T-helper 17 cell (primary cell): ENCODE results near the gene TMEM250. TPM values are rescaled to one million over a fixed set of nuclear protein-coding genes. Genes with fewer than 3 reads are reported as not detected.

Experiments used
- ATAC-seq: fragments of 150-1000 bp; cut with Tn5 transposase; 2 replicates; pipeline ENCODE4 v1.10.0; 2021; ENCODE audit warnings: mild to moderate bottlenecking, moderate library complexity
- DNase-seq, 3 donors: peaks; one replicate each; pipeline versions ENCODE4 v3.0.0 to v3.0.0-alpha.2; 2020 to 2021
- H3K9me3 ChIP-seq: one replicate; pipeline ENCODE4 v1.7.0; 2013; ENCODE audit warnings: low read length, mild to moderate bottlenecking; ENCODE audit not compliant: control insufficient read depth, poor library complexity, severe bottlenecking
- H3K27ac Mint-ChIP-seq: one replicate; pipeline ENCODE4 v1.8.0; 2022; ENCODE audit warnings: mild to moderate bottlenecking, moderate library complexity, mixed read lengths
- H3K27me3 Mint-ChIP-seq: one replicate; pipeline ENCODE4 v1.8.0; 2022; ENCODE audit warnings: mixed read lengths
- H3K36me3 Mint-ChIP-seq: one replicate; pipeline ENCODE4 v1.8.0; 2022; ENCODE audit warnings: low read depth, mixed read lengths
- H3K4me1 Mint-ChIP-seq: one replicate; pipeline ENCODE4 v1.8.0; 2022; ENCODE audit warnings: mild to moderate bottlenecking, mixed read lengths
- H3K4me3 Mint-ChIP-seq: one replicate; pipeline ENCODE4 v1.8.0; 2022; ENCODE audit warnings: mild to moderate bottlenecking, moderate library complexity, mixed read lengths
- total RNA-seq, 4 donors: library from RNA in 2 of 4; stranded (reverse) in 2 of 4; gene quantifications; one replicate each; pipeline ENCODE4 v1.2.3 and lab custom pipeline; 2022 to 2026

Gene TMEM250
- total RNA-seq, 2 donors from 2014 or later = 17.9 to 21.8 TPM

- Mint-ChIP-seq H3K36me3 (no peaks in the 10 kb centered on the region), H3K27me3 (no peaks in the 10 kb centered on the region), H3K4me1 (peaks cover 24% of the 10 kb centered on the region), H3K27ac (peak overlapping the region; percentile 34), H3K4me3 (no peak overlapping the region)
- no peaks in the 10 kb centered on the region for H3K9me3 ChIP-seq
- no peak for DNase-seq
- ATAC-seq = no peak
Measured at GRCh38 chr9:136089697-136090045, 29.0 kb downstream of the TMEM250 start.

GRCh38 chr9:136088939-136089696, 29.6 kb downstream of the TMEM250 start:
- peak; percentile 35 for ATAC-seq
- peak overlapping the region; percentile 34 for H3K27ac Mint-ChIP-seq

GRCh38 chr9:136088481-136088938, 30.2 kb downstream of the TMEM250 start:
- Mint-ChIP-seq H3K4me3 (no peak overlapping the region), H3K4me1 (peaks cover 25% of the 10 kb centered on the region), H3K27ac (no peak overlapping the region), H3K27me3 (no peaks in the 10 kb centered on the region), H3K36me3 (no peaks in the 10 kb centered on the region)
- DNase-seq = no peak
- no peak for ATAC-seq
- H3K9me3 ChIP-seq = no peaks in the 10 kb centered on the region

More at GRCh38 chr9:136088939-136089696, 29.6 kb downstream of the TMEM250 start:
- Mint-ChIP-seq H3K27me3 (no peaks in the 10 kb centered on the region), H3K4me1 (peaks cover 28% of the 10 kb centered on the region), H3K4me3 (no peak overlapping the region), H3K36me3 (no peaks in the 10 kb centered on the region)
- no peaks in the 10 kb centered on the region for H3K9me3 ChIP-seq
- DNase-seq = no peak

DNA sequence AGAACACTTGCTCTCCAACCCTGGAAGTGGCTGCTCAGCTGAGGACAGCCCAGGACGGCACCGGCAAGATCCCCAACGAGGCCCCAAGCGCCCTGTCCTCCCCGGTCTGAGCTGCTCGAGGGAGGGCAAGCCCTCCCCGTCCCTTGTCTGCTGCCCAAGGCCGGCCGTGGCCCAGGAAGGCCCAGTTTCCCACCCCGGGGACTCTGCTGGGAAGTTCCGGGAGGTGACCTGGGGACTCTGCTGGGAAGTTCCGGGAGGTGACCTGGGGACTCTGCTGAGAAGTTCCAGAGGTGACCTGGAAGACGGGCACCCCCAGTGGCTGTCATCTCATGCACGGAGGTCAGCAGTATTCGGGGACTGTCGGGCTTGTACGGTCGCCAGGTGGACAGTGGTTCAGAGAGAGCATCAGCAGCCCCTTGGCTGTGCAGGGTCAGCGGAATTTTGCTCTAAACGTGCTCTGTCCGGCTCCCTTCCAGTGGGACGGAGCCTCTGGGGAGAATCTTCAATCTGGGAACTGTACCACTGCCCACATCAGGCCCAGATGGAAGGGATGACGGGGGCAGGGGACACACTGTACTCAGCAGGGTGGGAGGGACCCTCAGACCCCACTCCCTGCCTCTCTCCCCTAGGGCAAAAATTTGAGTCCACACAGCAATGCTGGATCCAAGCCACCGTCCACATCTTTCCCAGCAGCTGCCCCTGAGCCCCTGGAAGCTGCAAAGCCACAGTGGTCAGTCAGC, 30.8 kb downstream of the TMEM250 start:
- ATAC-seq = no peak
- H3K27ac Mint-ChIP-seq = no peak overlapping the region
- no peak for DNase-seq

GRCh38 chr9:136086951-136087740, 31.5 kb downstream of the TMEM250 start:
- no peaks in the 10 kb centered on the region for H3K36me3 Mint-ChIP-seq
- H3K9me3 ChIP-seq = no peaks in the 10 kb centered on the region
- no peak overlapping the region for H3K27ac Mint-ChIP-seq
- peaks cover 19% of the 10 kb centered on the region for H3K4me1 Mint-ChIP-seq
- no peak for DNase-seq
- H3K4me3 Mint-ChIP-seq = no peak overlapping the region
- no peak for ATAC-seq
- H3K27me3 Mint-ChIP-seq = no peaks in the 10 kb centered on the region

More for the DNA sequence above, 30.8 kb downstream of the TMEM250 start:
- H3K27me3 Mint-ChIP-seq = no peaks in the 10 kb centered on the region
- no peak overlapping the region for H3K4me3 Mint-ChIP-seq
- H3K9me3 ChIP-seq = no peaks in the 10 kb centered on the region
- H3K4me1 Mint-ChIP-seq = peaks cover 20% of the 10 kb centered on the region
- no peaks in the 10 kb centered on the region for H3K36me3 Mint-ChIP-seq

- DNase-seq = no peak
- H3K4me1 Mint-ChIP-seq = peaks cover 13% of the 10 kb centered on the region
- ATAC-seq = no peak
Measured at GRCh38 chr9:136086213-136086881, 32.3 kb downstream of the TMEM250 start.

GRCh38 chr9:136085815-136086212, 32.9 kb downstream of the TMEM250 start:
- Mint-ChIP-seq H3K36me3 (no peaks in the 10 kb centered on the region), H3K27me3 (no peaks in the 10 kb centered on the region), H3K4me3 (no peak overlapping the region), H3K4me1 (peaks cover 13% of the 10 kb centered on the region), H3K27ac (no peak overlapping the region)
- H3K9me3 ChIP-seq = no peaks in the 10 kb centered on the region
- DNase-seq = no peak
- ATAC-seq = no peak

More at GRCh38 chr9:136086213-136086881, 32.3 kb downstream of the TMEM250 start:
- no peaks in the 10 kb centered on the region for H3K36me3 Mint-ChIP-seq
- no peak overlapping the region for H3K4me3 Mint-ChIP-seq
- H3K27ac Mint-ChIP-seq = no peak overlapping the region
- H3K9me3 ChIP-seq = no peaks in the 10 kb centered on the region
- no peaks in the 10 kb centered on the region for H3K27me3 Mint-ChIP-seq

DNA sequence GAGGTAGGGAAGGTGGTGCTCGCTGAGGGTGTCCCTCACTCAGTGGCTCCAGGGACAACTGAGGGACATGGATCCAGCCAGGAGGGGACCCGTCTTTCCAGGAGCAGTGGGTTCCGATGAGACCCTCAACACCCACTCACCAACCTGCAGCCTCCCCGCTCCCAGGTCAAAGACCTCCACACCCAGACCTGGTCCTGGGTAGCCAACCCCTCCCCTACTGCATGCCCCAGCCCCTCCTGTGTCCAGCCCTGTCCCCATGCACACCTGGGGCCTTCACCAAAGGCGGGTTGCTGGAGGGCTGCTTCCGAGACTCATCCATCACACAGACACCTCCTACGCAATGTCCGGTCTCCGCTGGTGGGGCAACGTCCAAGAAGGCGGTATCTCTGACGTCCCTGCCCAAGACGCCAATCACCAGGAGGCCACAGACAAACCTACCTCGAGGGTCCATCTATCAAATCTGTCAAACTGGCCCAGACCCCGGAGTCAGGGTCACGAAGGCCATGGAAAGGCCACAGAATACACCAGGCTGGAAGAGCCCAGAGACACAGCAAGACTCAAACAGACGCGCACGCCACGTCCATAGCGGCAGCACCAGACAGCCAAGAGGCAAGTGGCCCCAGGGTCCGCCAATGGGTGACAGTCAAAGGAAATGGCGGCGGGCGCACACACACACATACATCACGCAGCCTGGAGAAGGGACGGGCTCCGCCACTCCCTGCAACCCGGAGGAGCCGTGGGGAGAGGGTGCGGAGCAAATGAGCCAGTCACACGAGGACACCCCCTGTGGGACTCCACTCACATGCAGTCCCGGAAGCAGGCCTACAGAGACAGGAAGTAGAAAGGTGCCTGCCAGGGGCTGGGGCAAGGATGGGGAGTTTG, 34.4 kb downstream of the TMEM250 start:
- Mint-ChIP-seq H3K4me1 (peaks cover 13% of the 10 kb centered on the region), H3K36me3 (no peaks in the 10 kb centered on the region), H3K27me3 (no peaks in the 10 kb centered on the region), H3K27ac (peak overlapping the region; percentile 67), H3K4me3 (peak overlapping the region; percentile 52)
- H3K9me3 ChIP-seq = no peaks in the 10 kb centered on the region
- ATAC-seq (no peak), DNase-seq (no peak)

- no peak for DNase-seq
- peaks cover 13% of the 10 kb centered on the region for H3K4me1 Mint-ChIP-seq
- H3K9me3 ChIP-seq = no peaks in the 10 kb centered on the region
- no peaks in the 10 kb centered on the region for H3K36me3 Mint-ChIP-seq
- H3K27me3 Mint-ChIP-seq = no peaks in the 10 kb centered on the region
- no peak for ATAC-seq
- H3K4me3 Mint-ChIP-seq = no peak overlapping the region
- H3K27ac Mint-ChIP-seq = no peak overlapping the region
Measured at GRCh38 chr9:136083558-136084062, 35.1 kb downstream of the TMEM250 start.

DNA sequence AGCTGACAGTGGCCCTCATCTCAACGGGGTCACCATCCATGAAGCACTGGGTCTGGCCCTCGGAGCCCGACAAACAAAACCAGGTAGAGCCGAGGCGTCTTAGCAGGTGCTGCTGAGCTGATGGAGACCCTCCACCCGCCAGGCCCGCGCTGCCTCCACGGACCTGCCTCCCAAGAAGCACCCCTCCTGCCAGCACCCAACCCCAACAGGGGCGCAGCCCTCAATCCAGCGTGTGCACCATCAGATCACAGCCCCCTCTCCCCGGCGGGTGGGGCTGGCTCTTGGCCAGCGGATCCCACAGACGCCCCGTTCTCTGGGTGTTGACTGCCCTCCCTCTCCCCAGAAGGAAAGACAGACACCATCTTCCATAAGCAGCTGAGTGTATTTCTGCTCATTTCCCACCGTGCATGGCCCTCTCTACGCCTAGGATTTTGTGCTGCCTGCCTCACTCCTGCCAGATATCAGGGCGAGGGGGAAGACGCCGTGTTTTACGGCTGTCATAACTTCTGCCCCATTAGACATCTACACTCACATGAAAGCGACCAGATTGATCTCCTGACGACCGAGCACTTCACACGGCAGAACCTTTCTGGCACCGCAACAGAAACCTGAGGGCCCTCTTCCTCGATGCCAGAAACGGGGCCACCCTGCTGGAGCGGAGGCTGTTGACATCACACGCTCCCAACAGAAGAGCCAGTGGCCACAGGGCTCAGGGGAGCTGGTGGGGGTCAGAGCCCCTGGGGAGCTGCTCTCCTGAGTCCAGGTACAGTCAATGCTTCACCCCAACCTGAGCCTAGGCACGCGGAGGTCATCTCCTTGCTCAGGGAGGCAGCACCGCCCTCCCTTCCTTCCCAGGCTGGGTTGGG, 35.9 kb downstream of the TMEM250 start:
- Mint-ChIP-seq H3K36me3 (no peaks in the 10 kb centered on the region), H3K27me3 (no peaks in the 10 kb centered on the region), H3K4me1 (peaks cover 13% of the 10 kb centered on the region), H3K4me3 (no peak overlapping the region), H3K27ac (no peak overlapping the region)
- no peaks in the 10 kb centered on the region for H3K9me3 ChIP-seq
- ATAC-seq (no peak), DNase-seq (no peak)

DNA sequence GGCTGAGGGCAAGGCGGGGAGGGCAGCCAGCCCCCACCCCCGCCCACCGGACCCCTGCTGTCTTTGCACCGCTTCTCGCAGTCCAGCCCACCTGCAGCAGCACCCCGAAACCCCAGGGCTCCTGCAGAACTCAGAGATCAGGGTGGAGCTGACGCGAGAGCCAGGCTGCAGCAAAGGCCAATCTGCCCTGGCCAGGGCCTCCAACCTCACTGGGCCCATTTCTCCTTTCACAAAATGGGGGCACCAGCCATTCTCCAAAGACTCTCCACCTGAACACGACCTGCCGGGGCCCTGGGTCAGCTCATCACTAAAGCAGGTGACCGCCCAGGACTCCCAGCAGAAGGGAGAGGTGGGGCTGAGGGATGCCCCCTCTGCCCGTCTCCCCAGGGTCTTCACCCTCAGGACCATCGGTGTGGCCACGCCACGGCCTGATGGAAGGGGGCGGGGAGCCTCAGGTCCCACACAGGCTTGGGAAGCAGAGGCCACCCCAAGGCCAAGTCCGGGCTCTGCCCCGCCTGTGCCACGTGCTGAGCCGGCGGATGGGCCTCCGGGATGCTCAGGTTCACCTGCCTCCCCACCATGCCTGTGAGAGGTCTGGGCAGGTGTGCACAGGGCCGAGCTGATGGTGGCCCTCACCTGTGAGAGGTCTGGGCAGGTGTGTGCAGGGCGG, 36.7 kb downstream of the TMEM250 start:
- Mint-ChIP-seq H3K27ac (no peak overlapping the region), H3K4me3 (no peak overlapping the region), H3K36me3 (no peaks in the 10 kb centered on the region), H3K4me1 (peaks cover 17% of the 10 kb centered on the region), H3K27me3 (no peaks in the 10 kb centered on the region)
- no peak for DNase-seq
- H3K9me3 ChIP-seq = no peaks in the 10 kb centered on the region
- ATAC-seq = no peak
